NCI-H82 treated with DMSO at 0.1 percent for 48 hours (cell line): ENCODE results near the gene LOXL1.
"Not testable (repeated sequence)": the region's sequence is repeated elsewhere in the genome, so short reads cannot be mapped to it uniquely, and the experiment has no call there.

Source experiments
- DNase-seq: peaks from one replicate; lab custom pipeline; 2025; ENCODE audit not compliant: unreplicated experiment; lab: John Stamatoyannopoulos, UW

LOXL1 gene

DNA sequence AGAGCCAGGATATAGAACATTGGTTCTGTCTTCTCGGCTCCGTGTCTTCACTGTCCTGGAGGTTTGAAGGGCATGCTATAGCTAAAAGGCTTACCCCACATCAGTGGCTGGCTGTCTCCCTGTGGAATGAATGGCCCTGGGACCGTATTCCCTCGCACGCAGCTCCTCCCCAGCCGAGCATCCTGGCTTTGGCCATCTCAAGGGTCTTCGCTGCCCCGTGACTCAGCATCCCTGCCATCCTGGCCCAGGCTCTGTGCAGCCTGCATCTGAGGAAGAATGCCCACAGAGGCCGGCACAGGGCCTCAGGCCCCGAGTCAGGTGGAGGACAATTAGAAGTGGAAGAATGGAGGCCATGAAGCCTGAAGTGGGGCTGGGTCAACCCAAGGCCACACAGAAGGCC, 11.0 kb downstream of the LOXL1 start:
- no peak for DNase-seq

DNA sequence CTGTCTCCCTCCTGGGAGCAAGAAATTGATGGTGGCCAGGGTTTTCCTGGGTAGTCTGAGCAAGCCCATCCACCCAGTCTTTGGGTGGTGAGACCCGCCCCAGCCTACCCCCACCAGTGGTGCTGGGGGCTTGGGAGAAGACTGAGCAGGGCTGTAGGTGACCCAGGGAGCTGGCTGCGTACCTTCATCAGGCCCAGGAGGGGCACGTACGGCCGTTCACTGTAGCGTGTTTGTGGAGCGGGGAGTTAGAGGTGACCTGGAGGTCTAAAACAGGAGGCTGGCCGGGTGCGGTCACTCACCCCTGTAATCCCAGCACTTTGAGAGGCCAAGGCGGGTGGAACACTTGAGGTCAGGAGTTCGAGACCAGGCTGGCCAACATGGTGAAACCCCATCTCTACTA, 11.5 kb downstream of the LOXL1 start:
- DNase-seq, result no peak

DNA sequence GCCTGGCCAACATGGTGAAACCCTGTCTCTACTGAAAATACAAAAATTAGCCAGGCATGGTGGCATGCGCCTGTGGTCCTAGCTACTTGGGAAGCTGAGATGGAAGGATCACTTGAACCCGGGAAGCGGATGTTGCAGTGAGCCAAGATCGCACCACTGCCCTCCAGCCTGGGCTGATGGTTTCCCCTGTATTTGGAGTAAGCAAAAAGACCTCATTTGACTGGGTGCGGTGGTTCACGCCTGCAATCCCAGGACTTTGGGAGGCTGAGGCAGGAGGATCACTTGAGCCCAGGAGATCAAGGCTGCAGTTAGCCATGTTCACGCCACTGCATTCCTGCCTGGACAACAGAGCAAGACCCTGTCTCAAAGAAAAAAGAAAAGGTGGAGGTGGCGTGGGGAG, 12.3 kb downstream of the LOXL1 start:
- not testable (repeated sequence) for DNase-seq

DNA sequence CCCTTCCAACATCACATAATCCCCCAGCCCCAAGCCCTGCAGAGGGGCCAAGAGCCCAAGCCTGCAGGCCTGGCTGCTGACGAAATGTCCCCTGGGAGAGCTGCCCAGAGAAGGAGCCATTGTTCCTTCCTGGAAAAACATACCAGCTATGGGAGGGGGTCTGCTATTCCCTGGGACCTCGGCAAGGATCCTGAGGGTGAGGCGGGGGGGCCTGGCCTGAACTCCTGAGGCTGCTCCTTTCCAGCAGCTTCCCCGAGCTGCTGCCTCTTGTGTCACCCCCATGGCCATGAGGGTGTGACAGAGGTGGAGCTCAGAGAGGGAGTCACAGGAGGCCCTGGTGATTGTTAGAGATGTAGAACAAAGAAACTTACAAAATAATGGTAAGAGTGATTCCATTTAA, 12.9 kb downstream of the LOXL1 start:
- DNase-seq, result no peak

DNA sequence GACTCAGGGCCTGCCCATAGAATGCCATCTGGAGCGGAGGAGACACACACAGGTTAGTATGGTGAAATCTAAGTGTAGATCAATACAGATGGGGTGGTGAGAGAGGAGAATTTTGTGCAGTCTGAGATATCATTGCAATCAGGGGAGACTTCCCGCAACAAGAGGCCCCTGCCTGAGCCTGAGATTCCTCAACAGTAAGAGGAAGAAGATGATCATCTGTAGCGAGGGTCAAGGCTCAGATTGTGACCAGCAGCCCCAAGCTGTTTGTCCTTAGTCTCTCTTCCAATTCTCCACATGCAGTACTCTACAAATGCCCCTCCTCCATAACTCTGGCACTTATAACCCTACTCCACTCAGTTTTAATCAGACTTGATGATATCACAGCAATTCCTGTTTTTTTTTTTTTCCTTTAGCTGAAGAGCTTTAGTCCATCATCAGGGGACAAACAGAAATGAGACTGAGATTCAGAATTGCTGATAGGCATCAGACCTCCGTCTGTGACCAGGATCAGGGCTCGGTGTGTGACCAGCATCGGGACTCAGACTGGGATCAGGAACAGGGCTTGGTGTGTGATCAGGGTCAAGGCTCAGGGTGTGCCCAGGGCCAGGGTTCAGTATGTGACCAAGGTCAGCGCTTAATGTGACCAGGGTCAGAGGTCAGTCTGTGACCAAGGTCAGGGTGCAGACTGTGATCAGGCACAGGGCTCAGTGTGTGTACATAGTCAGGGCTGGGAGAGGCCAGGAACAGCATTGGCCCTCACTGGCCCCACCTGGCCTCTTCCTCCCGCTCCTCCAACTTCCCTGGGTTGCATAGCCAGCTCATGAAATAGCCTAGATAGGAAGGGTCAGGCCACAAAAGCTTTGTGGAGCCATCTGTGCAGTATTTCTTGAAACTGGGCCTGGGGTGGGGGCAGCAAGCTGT, 14.1 kb downstream of the LOXL1 start:
- DNase-seq, result no peak

DNA sequence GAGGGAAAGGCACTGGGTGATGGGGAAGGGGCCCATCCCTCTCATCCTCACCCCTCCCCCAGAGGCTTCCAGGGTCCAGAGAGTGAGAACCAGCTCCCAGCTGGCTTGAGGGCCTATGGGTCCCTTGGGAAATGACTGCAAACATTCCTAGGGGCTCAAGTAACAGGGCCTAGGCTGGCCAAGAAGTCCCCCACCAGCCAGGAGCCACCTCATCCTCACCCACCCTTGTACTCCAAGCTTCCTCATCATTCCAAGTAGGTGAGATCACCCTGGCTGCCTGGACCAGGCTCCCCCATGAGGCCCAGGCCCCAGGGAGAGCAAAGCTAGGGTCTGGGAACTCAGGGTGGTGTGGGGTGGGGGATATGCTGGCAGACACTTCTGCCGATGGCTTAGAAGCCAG, 14.8 kb downstream of the LOXL1 start:
- peak; percentile 32 for DNase-seq

DNA sequence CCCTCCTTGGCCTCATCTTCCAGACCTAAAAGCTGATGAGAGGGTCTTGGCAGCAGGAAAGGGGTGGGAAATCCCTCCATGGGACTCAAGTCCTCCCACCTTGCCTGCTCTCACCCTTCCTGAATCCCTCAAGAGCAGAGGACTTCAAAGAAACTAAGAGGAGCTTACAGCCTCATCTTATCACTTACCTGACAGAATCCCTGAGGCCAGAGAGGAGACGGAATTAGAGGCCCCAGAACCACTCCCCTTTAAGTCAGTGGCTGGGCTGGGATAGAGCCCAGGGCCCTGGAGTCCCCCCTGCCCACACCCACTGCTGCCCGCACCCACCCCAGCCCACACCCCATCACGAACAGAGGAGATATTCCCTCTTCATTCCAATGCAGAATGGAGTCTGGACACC, 15.2 kb downstream of the LOXL1 start:
- DNase-seq, result no peak

DNA sequence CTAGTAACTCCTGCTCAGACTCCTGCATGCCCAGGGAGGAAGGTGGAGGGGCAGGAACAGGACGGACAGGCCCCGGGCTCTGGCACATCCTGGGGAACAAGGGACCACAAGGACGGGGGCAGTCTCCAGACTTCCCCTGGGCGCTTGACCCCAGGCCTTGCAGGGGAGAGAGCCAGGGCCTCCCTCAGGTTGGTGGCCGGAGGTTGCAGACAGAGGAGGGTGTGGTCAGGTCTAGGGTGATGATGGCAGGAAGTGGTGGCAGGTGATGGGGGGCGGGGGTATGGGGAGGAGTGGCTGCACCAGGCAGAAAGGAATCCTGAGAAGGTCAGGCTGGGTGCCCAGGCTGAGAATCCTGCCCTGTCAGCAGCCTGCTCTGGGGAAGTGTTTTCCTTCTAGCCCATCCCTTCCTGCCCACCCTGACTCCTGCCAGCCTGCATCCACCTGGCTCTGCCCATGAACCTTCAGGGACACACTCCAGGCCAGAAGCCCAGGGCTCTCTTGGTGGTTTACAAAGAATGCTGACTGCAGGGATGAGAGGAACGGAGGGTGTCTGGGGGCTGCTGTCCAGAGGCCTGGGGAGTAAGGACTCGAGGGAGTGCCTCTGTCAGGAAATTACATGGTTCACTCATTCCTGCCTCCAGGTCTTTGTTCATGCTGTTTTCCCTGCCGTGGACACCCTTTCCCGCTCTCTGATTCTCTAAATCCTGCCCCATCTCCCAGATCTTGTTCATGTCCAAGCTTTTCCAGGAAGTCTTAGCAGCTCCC, 15.8 kb downstream of the LOXL1 start:
- no peak for DNase-seq

DNA sequence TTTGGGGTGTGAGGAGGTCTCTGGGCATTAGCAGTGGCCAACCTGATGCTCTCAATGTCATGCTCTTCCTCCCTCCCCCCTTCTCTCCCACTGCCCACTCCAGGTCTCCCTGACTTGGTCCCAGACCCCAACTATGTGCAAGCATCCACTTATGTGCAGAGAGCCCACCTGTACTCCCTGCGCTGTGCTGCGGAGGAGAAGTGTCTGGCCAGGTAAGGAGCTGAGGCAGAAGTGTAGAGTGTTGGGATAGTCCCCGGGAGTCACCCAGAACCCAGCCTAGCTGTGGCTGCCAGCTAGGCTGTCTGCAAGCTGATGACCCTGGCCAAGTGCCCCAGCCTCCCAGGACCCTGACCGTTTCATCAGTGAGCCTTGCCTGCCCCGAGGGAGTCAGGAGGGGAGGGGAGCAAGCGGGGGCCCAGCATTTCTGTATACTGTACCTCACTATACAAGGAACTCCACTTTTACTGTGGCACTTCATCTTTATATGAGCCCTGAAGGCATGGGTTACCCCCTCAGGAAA, 16.5 kb downstream of the LOXL1 start:
- DNase-seq, result no peak

DNA sequence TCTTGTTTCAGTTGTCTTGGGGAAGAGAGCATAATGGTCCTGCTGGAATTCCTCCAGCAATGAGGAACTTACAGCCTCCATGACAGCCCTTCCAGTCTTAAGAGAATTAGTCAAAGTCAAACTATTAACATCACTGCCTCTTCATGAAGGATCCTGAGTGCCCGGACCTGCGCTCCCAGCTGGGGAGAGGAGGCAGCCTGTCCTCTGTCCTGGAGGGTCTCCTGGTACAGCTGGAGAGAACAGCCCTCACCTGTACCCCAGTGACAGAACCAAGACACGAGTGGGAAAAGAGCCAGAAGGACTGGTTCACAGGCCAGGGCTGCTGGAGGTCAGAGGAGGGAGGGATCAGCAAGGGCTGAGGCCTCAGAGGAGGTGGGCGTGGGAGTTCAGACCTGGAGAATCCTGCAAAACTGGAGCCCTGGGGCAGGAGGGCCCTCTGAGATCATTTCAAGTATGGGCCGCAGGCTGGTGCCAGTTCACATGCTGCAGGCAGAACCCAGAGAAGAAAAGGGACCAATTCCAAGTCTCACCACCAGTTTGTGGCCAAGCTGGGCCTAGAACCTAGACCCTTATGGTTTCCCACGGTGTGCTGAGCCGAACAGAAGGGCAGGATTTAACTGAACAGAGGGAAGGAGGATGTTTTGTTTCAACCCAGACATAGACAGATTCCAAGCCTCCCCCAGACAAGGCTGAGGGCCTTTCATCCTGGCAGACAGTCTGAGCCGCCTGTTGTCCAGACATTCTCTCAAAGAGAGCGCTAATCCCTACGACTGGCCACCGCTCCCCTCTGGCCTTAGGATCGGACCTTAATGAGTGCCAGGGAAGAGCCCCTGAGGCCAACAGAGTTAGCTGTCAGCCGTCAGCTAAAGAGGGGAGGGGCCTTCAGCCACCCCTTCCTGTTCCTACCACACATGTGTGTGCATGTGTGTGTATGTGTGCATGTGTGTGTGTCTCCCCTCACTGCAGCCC, 18.2 kb downstream of the LOXL1 start:
- DNase-seq, result no peak

DNA sequence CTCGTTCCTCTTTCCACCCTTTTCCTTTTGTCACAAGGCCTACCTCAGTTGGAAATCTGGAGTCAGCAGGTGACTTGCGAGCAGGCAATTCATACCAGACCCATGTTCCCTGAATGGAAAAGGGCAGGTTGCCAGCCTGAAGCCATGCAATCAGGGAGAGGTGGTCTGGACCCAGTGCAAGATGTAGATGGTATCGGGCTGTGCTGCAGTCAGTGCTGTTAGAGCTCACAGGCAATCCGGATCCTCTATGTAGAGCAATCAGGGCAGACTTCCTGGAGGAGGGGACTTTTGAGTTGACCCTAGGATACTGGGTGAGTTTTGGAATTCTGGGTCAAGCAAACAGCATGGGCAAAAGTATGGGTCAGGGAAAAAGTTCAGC, 18.9 kb downstream of the LOXL1 start:
- no peak for DNase-seq

DNA sequence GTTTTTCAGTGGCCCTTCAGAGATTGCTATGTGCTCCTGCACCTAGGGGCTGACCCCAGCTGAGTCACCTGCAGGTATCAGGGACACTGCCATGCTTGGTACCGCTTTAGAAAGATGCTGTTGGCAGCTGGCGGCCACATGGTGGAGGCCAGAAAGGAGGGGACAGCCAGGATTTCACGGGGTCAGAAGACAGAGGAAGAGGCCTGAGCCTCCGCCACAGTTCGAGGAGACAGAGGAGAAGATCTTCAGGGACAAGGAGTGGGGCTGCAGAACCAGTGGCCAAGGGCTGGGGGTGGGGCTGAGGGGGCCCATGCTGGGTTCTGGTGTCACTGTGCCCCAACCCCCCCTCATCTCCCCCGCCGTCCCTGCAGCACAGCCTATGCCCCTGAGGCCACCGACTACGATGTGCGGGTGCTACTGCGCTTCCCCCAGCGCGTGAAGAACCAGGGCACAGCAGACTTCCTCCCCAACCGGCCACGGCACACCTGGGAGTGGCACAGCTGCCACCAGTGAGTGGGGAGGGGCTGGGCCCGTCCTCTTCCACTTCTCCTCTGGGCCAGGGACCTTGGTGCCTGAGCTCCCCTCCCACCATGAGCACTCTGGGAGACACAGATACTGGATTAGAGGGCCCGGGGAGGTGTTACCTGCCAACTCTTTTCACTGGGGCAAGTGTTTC, 19.9 kb downstream of the LOXL1 start:
- no peak for DNase-seq

DNA sequence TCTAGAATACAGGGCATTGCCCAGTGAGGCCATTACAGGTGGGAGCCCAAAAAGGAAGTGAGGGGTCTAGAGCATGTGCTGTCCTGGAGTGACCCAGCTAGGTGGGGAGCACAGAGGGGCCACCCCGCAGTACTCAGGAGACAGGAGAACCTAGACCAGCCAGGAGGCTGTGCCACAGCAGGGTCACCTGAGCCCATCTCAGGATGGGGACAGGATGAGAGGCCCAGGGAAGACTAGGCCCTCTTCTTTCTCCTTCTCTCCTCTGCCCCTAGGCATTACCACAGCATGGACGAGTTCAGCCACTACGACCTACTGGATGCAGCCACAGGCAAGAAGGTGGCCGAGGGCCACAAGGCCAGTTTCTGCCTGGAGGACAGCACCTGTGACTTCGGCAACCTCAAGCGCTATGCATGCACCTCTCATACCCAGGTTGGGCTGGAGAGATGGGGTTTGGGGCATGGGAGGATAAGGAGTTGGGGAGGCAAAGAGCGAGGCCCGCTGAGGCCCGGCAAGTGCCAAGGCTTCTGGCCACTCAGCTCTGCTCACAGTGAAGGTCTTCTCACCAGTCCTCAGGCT, 20.6 kb downstream of the LOXL1 start:
- DNase-seq, result no peak

DNA sequence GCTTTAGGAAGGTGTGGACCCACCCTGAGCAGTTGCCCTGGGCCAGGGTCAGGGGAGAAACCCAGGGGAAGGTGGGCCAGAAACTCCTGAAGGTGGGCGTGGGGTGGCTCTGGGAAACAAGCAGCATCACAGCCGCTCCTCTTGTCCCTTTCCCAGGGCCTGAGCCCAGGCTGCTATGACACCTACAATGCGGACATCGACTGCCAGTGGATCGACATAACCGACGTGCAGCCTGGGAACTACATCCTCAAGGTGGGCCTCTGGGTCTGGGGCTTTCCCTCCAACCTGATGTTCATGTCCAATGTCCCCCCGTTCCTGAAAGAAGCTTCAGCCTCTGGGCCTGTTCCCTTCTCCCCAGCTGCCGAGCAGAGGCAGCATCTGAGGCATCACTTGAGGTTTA, 21.4 kb downstream of the LOXL1 start:
- no peak for DNase-seq

DNA sequence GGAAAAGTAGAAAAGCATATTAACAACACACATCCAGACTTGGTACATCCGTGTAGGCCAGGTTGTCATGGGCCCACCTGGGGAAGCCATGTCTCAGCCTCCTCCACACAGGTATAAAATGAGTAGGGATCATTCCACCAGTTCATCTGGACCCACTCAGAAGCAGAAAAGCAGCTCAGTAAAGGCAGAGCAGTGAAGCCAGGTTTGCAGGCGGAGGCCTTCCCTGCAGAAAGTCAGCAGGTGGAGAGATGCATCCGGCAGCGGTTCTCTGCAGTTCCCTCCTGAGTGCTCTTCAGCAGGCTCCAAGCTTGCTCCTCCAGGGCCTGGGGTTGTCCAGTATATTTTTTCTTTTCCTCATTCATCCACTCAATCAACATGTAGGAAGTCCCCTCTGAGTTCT, 22.1 kb downstream of the LOXL1 start:
- DNase-seq, result no peak

DNA sequence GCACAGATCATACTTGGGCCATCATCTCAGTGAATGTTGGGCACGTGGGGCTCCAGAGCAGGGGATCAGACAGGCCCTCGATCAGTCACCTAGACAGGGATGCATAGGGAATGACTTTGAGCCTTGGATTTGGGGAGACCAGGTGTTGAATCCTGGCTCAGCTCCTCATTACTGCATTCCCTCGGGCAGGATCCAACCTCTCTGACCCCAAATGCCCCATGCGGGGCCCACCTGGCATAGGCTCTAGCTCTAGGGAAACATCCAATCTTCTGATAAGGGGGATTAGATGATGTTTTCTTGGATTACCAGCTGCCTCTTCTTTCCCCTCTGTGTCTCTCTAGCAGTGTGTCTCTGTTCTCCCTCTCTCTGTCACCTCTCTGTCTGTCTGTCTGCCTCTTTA, 22.7 kb downstream of the LOXL1 start:
- DNase-seq, result peak; percentile 76

DNA sequence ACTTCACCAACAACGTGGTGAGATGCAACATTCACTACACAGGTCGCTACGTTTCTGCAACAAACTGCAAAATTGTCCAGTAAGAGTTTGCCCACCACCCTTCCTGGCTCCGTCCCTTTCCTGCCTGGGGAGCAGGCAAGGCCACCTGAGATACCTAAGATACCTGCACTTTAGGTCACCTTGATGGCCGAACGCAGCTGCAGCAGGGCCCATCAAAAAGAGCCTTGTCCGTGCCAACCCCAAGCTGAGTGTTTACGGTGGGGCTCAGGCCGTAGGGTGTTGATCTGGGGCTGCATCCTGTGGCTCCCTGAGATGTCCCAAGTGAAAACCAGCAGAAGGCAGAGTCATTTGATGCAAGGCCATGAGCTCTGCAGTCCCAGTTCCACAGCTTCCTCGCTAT, 23.2 kb downstream of the LOXL1 start:
- no peak for DNase-seq

DNA sequence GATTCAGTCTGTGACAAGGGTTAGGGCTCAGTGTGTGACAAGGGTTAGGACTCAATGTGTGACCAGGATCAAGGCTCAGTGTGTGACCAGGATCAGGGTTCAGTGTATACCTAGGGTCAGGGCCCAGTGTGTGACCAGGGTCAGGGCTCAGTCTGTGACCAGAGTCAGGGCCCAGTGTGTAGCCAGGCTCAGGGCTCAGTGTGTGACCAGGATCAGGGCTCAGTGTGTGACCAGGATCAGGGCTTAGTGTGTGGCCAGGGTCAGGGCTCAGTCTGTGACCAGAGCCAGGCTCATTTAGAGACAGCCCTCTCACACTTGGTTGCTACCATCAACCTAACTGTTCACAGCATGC, 24.2 kb downstream of the LOXL1 start:
- no peak for DNase-seq

DNA sequence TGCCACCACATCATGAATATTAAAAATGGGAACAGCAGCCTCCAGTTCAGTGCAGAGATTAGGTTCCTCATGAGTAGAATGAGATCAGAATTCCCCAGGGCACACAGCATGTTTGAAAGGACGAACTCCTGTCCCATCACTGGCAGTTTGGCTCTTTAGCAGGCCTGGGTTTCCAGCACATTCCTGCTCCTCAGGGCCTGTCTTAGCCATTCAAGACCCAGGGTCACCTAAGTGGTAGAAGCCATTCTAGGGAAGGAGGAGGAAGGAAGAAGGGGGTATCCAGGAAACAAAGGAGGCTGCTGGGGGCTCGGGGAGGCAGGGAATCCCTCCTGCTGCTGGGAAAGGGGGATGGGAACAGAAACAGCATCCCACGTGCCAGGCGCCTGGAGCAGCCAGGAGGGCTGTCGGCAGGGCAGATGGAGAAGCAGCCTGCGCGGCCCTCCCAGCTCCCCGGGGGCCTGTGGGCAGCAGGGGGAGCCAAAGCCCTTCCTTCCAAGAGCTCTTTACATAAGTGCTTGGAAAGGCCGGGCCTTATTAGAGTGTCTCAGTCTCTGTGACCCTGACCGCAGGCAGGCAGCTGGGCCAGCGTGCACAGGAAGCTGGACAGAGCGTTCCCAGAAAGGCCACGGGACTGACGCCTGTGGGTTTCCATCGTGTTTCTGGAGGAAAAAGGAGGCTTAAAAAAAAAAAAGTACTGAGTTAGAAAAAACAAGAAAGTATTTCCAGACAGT, 24.7 kb downstream of the LOXL1 start:
- peak; percentile 79 for DNase-seq

DNA sequence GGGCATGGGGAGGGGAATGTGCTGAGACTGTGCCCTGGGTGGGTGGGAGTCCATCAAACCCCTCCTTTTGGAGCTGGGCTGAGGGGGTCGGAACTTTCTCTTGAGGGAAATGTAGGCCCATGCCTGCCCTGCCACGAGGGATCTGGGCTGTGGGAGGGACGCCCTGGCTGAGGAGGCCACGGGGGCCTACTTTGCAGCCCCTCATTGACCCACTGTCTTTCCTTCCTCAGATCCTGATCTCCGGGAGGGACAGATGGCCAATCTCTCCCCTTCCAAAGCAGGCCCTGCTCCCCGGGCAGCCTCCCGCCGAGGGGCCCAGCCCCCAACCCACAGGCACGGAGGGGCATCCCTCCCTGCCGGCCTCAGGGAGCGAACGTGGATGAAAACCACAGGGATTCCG, 25.3 kb downstream of the LOXL1 start:
- peak; percentile 22 for DNase-seq
